Measurements from ENCODE around the gene PRKAG1. TPM values are rescaled to one million over a fixed set of nuclear protein-coding genes. Genes with fewer than 3 reads are reported as not detected.

The PRKAG1 gene
- total RNA-seq, 1 experiment from 2014 or later: 57.3 TPM

DNA sequence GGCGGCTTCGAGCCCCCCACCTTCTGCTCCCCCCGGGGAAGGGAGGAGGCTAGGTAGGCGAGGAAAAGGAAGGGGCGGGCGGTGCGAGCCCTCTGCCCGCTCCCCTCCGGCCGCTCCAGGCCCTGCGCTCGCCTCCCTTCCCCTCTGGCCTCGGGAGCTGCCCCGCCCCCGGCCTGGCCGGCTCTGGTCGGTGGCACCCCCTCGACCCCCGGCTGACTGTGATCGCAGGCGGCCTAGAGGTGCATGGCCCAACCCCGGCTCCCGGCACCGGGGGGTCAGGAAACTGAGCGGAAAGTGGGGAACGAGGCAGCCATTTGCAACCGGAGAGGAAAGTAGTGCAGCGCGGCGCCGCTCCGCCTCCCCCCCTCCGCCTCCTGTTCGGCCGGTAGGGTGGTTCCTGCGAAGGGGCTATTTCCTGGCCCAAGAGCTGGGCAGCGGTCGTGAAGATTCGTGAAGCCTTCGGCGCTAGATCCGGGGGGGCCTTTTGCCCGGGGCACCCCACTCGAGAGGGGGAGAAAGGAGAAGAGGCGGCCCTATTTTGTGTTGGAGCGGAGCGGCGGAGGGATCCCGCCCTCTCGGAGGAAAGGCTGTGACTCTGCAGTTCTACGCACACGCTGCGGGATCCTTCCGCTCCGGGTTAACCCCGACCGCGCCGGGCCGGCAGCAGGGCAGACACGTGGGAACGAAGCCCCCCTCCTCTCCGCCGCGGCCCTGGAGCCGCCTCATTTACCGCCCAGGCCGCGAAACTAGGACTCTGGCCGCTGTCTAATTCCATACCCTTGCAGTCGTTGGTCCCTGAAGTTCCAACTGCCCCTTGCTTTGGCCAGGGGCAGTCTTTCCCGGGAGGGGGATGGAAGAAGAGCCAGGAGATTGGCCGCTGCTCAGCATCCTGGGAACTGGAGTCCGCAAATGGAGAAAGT lies 41.9 kb upstream of the PRKAG1 start, which contains the start of gene KMT2D:
TSS of gene KMT2D (minus strand) at position 558 of the 920 bp plus-strand sequence. CDS start 5,470 bp downstream, outside the sequence.
- peak; percentile 59 for TF ChIP-seq POLR2AphosphoS5 (IDR thresholded peaks at IDR 0.05; ENCODE audit: low read depth, low read length)
- TF ChIP-seq, protein P1, sequence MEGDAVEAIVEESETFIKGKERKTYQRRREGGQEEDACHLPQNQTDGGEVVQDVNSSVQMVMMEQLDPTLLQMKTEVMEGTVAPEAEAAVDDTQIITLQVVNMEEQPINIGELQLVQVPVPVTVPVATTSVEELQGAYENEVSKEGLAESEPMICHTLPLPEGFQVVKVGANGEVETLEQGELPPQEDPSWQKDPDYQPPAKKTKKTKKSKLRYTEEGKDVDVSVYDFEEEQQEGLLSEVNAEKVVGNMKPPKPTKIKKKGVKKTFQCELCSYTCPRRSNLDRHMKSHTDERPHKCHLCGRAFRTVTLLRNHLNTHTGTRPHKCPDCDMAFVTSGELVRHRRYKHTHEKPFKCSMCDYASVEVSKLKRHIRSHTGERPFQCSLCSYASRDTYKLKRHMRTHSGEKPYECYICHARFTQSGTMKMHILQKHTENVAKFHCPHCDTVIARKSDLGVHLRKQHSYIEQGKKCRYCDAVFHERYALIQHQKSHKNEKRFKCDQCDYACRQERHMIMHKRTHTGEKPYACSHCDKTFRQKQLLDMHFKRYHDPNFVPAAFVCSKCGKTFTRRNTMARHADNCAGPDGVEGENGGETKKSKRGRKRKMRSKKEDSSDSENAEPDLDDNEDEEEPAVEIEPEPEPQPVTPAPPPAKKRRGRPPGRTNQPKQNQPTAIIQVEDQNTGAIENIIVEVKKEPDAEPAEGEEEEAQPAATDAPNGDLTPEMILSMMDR (IDR thresholded peaks at IDR 0.05): no peak
- TF ChIP-seq TCF7L2 (IDR thresholded peaks at IDR 0.05; ENCODE audit: low read depth, low read length): peak; percentile 48; the same call in 1 of the 2 replicates
- TF ChIP-seq, protein P2, sequence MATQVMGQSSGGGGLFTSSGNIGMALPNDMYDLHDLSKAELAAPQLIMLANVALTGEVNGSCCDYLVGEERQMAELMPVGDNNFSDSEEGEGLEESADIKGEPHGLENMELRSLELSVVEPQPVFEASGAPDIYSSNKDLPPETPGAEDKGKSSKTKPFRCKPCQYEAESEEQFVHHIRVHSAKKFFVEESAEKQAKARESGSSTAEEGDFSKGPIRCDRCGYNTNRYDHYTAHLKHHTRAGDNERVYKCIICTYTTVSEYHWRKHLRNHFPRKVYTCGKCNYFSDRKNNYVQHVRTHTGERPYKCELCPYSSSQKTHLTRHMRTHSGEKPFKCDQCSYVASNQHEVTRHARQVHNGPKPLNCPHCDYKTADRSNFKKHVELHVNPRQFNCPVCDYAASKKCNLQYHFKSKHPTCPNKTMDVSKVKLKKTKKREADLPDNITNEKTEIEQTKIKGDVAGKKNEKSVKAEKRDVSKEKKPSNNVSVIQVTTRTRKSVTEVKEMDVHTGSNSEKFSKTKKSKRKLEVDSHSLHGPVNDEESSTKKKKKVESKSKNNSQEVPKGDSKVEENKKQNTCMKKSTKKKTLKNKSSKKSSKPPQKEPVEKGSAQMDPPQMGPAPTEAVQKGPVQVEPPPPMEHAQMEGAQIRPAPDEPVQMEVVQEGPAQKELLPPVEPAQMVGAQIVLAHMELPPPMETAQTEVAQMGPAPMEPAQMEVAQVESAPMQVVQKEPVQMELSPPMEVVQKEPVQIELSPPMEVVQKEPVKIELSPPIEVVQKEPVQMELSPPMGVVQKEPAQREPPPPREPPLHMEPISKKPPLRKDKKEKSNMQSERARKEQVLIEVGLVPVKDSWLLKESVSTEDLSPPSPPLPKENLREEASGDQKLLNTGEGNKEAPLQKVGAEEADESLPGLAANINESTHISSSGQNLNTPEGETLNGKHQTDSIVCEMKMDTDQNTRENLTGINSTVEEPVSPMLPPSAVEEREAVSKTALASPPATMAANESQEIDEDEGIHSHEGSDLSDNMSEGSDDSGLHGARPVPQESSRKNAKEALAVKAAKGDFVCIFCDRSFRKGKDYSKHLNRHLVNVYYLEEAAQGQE (IDR thresholded peaks at IDR 0.05; ENCODE audit: insufficient read depth in 1 of 2, low read depth in 2 of 2, low read length in 1 of 2): peak; percentile 30 to 35; a peak in 1 of 4 replicates
- peak; percentile 60 for TF ChIP-seq SIN3A (IDR thresholded peaks at IDR 0.05; ENCODE audit: borderline replicate concordance, insufficient read depth, low read depth, low read length)

DNA sequence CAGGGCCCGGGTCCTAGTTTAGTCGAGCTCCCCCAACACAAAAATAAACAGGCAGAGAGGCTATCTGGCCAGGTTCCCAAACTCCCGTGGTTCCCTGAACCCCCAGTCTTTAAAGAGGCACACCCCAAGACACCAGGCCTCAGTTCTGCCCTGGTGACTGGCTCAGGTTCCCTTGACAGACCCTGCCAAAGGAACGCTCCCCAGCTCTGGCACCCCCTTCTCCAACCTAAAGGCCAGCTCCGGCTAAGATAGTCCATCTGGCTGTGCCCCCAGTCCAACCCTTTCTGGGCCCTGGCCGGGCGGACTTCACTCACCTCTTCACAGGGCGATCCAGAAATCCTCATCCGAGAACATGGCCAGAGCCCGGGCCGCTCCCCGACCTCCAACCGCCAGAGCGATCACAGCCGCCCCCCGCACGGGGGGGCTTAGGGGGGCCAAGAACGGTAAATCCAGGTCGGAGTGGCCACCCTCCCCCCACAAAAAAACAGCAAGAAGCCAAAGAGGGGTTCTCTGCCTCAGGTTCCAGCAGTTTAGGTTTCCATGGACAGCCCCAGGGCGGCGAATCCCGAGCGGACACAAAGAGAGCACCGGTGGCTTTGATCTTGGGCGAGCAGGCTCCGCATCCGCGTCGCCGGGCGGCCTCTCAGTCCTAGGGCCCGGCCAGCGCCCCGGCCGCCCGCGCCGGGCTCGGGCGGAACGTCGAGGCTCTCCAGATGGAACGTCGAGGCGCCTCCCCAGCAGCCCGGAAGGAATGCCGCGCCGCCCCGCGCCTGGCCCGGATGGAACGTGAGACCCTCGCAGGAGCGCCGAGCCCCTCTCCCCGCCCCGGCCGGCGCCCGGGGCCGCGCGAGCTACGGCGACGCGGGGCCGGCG lies 41.0 kb upstream of the PRKAG1 start:
- Histone ChIP-seq H3K4me1 (ENCODE audit: control insufficient read depth, insufficient read depth, low read length) (peaks cover 32% of the 10 kb centered on the region), H3K27me3 (ENCODE audit: control insufficient read depth, insufficient read depth, low read length) (no peaks in the 10 kb centered on the region), H3K27ac (ENCODE audit: low read length) (peak overlapping the region; percentile 84), H3K9me3 (ENCODE audit: control insufficient read depth, insufficient read depth, low read depth, low read length) (no peaks in the 10 kb centered on the region), H3K36me3 (ENCODE audit: control insufficient read depth, insufficient read depth, low read length) (no peaks in the 10 kb centered on the region; the same call in 1 of the 2 replicates), H3K4me3 (ENCODE audit: low read depth in 2 of 2, low read length in 2 of 2) (peak overlapping the region; percentile 93 to 97)
- no peak for TF ChIP-seq SIN3A (IDR thresholded peaks at IDR 0.05; ENCODE audit: borderline replicate concordance, insufficient read depth, low read depth, low read length)
- TF ChIP-seq, protein P2 (IDR thresholded peaks at IDR 0.05; ENCODE audit: insufficient read depth in 1 of 2, low read depth in 2 of 2, low read length in 1 of 2): no peak
- TF ChIP-seq, protein P1 (IDR thresholded peaks at IDR 0.05): no peak
- TF ChIP-seq POLR2AphosphoS5 (IDR thresholded peaks at IDR 0.05; ENCODE audit: low read depth, low read length): no peak
- TF ChIP-seq TCF7L2 (IDR thresholded peaks at IDR 0.05; ENCODE audit: low read depth, low read length): peak; percentile 91
- DNase-seq (ENCODE audit: low read depth, low spot score) (no peak), ATAC-seq (0 out of 2 replicates have a peak, but pooled peaks have one; percentile 4)
- no TSS peak for BruUV-seq (replicated peaks)
- intact Hi-C loops (cut with micrococcal nuclease; ENCODE audit: unreplicated experiment): loop anchor here (5.0 kb wide), 1 partner anchor 63 kb away; no protein-coding TSS in a partner anchor
- ChIA-PET CTCF (no interaction called here), POLR2A (no interaction called here)
- in situ Hi-C loops (cut with HindIII; ENCODE audit: low pct_unique_long_range_greater_than_20kb, low sequenced_read_pairs): no loop called here

More for the DNA sequence above, 41.9 kb upstream of the PRKAG1 start, which contains the start of gene KMT2D:
- H3K4me3 ChIP-seq (ENCODE audit: low read depth in 2 of 2, low read length in 2 of 2): peak within 1 kb of the TSS; percentile 93 to 97
- DNase-seq (ENCODE audit: low read depth, low spot score) (peak; percentile 75), ATAC-seq (peak; percentile 84)
- H3K36me3 ChIP-seq (ENCODE audit: control insufficient read depth, insufficient read depth, low read length): no peaks in the 10 kb centered on the region; the same call in 1 of the 2 replicates
- no peaks in the 10 kb centered on the region for H3K9me3 ChIP-seq (ENCODE audit: control insufficient read depth, insufficient read depth, low read depth, low read length)
- peaks cover 30% of the 10 kb centered on the region for H3K4me1 ChIP-seq (ENCODE audit: control insufficient read depth, insufficient read depth, low read length)
- H3K27ac ChIP-seq (ENCODE audit: low read length): peak within 1 kb of the TSS; percentile 84
- intact Hi-C loops (cut with micrococcal nuclease; ENCODE audit: unreplicated experiment) (loop anchor here (5.0 kb wide), 1 partner anchor 62 kb away; no protein-coding TSS in a partner anchor), in situ Hi-C loops (cut with HindIII; ENCODE audit: low pct_unique_long_range_greater_than_20kb, low sequenced_read_pairs) (no loop called here)
- CTCF ChIA-PET: no interaction called here
- TSS peak; percentile 59 for BruUV-seq (replicated peaks)
- POLR2A ChIA-PET: no interaction called here
- no peaks in the 10 kb centered on the region for H3K27me3 ChIP-seq (ENCODE audit: control insufficient read depth, insufficient read depth, low read length)

Data from Panc1 (cell line).